K562 (cell line): ENCODE results near the gene MYL11. TPM values are rescaled to one million over a fixed set of nuclear protein-coding genes. Genes with fewer than 3 reads are reported as not detected.

Source experiments
- CC2D1A ChIP-seq: fragments of 450-650 bp; IDR thresholded peaks from 2 replicates; pipeline ENCODE4 v1.6.1; 2017; ENCODE audit warnings: mild to moderate bottlenecking
- CREB1 ChIP-seq, 2 experiments: sonication (generic) in 1 of 2; formaldehyde crosslinking in 1 of 2; IDR thresholded peaks; 2 replicates each; pipeline versions ENCODE4 v1.6.1 to v1.8.0; 2012 to 2022; ENCODE audit warnings: inconsistent platforms in 1 of 2, mild to moderate bottlenecking in 1 of 2, missing genetic modification reagents in 1 of 2, moderate library complexity in 1 of 2
- MAFK ChIP-seq: IDR thresholded peaks from 2 replicates; pipeline ENCODE4 v1.6.1; 2011; ENCODE audit warnings: low read length, improper control_type of control experiment
- MAZ ChIP-seq, 2 experiments: fragments of 450-650 bp in 1 of 2; sonication (generic) in 1 of 2; formaldehyde crosslinking; IDR thresholded peaks in 1 of 2; conservative IDR thresholded peaks in 1 of 2; 2 replicates each; pipeline versions ENCODE4 v1.4.0 to v1.5.0; 2020; ENCODE audit warnings: mild to moderate bottlenecking in 1 of 2, missing genetic modification reagents in 1 of 2
- NEUROD1 ChIP-seq: fragments of 150-350 bp; IDR thresholded peaks from 2 replicates; pipeline ENCODE4 v1.6.1; 2014; ENCODE audit warnings: borderline replicate concordance, low read length, low read depth; ENCODE audit not compliant: partially characterized antibody
- STAT6 ChIP-seq: sonication (generic); formaldehyde crosslinking; IDR thresholded peaks from 2 replicates; pipeline ENCODE4 v1.8.1; 2023; ENCODE audit warnings: mild to moderate bottlenecking, missing genetic modification reagents
- ZBTB7A ChIP-seq: IDR thresholded peaks from 2 replicates; pipeline ENCODE4 v1.6.1; 2011; ENCODE audit warnings: low read depth, mild to moderate bottlenecking, low read length, moderate library complexity, borderline replicate concordance; ENCODE audit not compliant: control insufficient read depth
- ZNF592 ChIP-seq: fragments of 450-650 bp; IDR thresholded peaks from 2 replicates; pipeline ENCODE4 v1.6.1; 2017; ENCODE audit warnings: antibody characterized with exemption, mild to moderate bottlenecking
- polyA plus RNA-seq, 8 experiments: library from polyadenylated mRNA; depleted of rRNA in 4 of 8; stranded (reverse) in 5 of 8; unstranded in 3 of 8; fragments of >200 nt; fragmentation: Nextera tagmentation in 2 of 8; fragmentation: Illumina TruSeq in 1 of 8; extraction: Ambion mirVana in 2 of 8; extraction: Trizol in 1 of 8; gene quantifications; 2 replicates each; pipeline versions ENCODE4 v1.2.1 to v1.2.3, GENCODE V29; 2011 to 2014; ENCODE audit warnings: inconsistent platforms in 1 of 8, missing spikeins in 1 of 8
- total RNA-seq, 7 experiments: library from RNA; depleted of rRNA in 6 of 7; stranded (reverse); fragments of >200 nt in 6 of 7; fragmentation: Illumina TruSeq in 2 of 7; extraction: Trizol in 2 of 7; gene quantifications; 2 replicates each; pipeline versions ENCODE4 v1.2.1 to v1.2.3, GENCODE V29; 2011 to 2021; ENCODE audit warnings: low replicate concordance in 1 of 7
- TF ChIP-seq, protein P1 (sequence below): conservative IDR thresholded peaks from 2 replicates; pipeline ENCODE4 v1.6.1; 2011; ENCODE audit warnings: low read depth, mild to moderate bottlenecking, low read length; ENCODE audit not compliant: control insufficient read depth
- TF ChIP-seq, protein P2 (sequence below): sonication (generic); formaldehyde crosslinking; IDR thresholded peaks from 2 replicates; pipeline ENCODE4 v1.8.0; 2023; ENCODE audit warnings: mild to moderate bottlenecking, missing genetic modification reagents
- TF ChIP-seq, protein P3 (sequence below): sonication (generic); formaldehyde crosslinking; IDR thresholded peaks from 2 replicates; pipeline ENCODE4 v1.8.0; 2022; ENCODE audit warnings: mild to moderate bottlenecking, missing genetic modification reagents

The MYL11 gene
- total and polyA plus RNA-seq, 9 of the 15 experiments (the other 6 are each of a cell fraction or from before 2014, with no cell fraction given): 0.31 to 1.5 (median 0.73) TPM; not detected in 4

GRCh38 chr16:30409125-30410060, 34.8 kb downstream of the MYL11 start (continued):
- TF ChIP-seq STAT6 (CRISPR knock-in tag): 0 out of 2 replicates have a peak, but pooled peaks have one; percentile 48
- TF ChIP-seq MAFK: 0 out of 2 replicates have a peak, but pooled peaks have one; percentile 9
- peak; percentile 80 for TF ChIP-seq CC2D1A
- peak; percentile 54; the same call in 1 of the 2 replicates for TF ChIP-seq ZNF592
- TF ChIP-seq MAZ (CRISPR knock-in tag; conservative IDR thresholded peaks at IDR 0.05 in 1 of 2, IDR thresholded peaks at IDR 0.05 in 1 of 2): peak; percentile 45 to 85; a peak in 3 of 4 replicates
- TF ChIP-seq, protein P1, sequence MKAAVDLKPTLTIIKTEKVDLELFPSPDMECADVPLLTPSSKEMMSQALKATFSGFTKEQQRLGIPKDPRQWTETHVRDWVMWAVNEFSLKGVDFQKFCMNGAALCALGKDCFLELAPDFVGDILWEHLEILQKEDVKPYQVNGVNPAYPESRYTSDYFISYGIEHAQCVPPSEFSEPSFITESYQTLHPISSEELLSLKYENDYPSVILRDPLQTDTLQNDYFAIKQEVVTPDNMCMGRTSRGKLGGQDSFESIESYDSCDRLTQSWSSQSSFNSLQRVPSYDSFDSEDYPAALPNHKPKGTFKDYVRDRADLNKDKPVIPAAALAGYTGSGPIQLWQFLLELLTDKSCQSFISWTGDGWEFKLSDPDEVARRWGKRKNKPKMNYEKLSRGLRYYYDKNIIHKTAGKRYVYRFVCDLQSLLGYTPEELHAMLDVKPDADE: no peak
- TF ChIP-seq, protein P2, sequence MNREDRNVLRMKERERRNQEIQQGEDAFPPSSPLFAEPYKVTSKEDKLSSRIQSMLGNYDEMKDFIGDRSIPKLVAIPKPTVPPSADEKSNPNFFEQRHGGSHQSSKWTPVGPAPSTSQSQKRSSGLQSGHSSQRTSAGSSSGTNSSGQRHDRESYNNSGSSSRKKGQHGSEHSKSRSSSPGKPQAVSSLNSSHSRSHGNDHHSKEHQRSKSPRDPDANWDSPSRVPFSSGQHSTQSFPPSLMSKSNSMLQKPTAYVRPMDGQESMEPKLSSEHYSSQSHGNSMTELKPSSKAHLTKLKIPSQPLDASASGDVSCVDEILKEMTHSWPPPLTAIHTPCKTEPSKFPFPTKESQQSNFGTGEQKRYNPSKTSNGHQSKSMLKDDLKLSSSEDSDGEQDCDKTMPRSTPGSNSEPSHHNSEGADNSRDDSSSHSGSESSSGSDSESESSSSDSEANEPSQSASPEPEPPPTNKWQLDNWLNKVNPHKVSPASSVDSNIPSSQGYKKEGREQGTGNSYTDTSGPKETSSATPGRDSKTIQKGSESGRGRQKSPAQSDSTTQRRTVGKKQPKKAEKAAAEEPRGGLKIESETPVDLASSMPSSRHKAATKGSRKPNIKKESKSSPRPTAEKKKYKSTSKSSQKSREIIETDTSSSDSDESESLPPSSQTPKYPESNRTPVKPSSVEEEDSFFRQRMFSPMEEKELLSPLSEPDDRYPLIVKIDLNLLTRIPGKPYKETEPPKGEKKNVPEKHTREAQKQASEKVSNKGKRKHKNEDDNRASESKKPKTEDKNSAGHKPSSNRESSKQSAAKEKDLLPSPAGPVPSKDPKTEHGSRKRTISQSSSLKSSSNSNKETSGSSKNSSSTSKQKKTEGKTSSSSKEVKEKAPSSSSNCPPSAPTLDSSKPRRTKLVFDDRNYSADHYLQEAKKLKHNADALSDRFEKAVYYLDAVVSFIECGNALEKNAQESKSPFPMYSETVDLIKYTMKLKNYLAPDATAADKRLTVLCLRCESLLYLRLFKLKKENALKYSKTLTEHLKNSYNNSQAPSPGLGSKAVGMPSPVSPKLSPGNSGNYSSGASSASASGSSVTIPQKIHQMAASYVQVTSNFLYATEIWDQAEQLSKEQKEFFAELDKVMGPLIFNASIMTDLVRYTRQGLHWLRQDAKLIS (CRISPR knock-in tag): peak; percentile 40; the same call in 1 of the 2 replicates
- TF ChIP-seq ZBTB7A: peak; percentile 51; the same call in 1 of the 2 replicates
- no peak for TF ChIP-seq CREB1 (IDR thresholded peaks at IDR 0.05)
- TF ChIP-seq CREB1 (CRISPR knock-in tag; IDR thresholded peaks at IDR 0.05): 0 out of 2 replicates have a peak, but pooled peaks have one; percentile 17
- TF ChIP-seq, protein P3, sequence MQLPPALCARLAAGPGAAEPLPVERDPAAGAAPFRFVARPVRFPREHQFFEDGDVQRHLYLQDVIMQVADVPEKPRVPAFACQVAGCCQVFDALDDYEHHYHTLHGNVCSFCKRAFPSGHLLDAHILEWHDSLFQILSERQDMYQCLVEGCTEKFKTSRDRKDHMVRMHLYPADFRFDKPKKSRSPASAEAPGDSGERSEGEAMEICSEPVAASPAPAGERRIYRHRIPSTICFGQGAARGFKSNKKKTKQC (CRISPR knock-in tag): 0 out of 2 replicates have a peak, but pooled peaks have one; percentile 54
- TF ChIP-seq NEUROD1: no peak
